SK-N-SH treated with all-trans-retinoic acid at 6 μM for 48 hours (cell line): ENCODE data around the gene AKAP1.
"Not testable (repeated sequence)": the region's sequence is repeated elsewhere in the genome, so short reads cannot be mapped to it uniquely, and the experiment has no call there.

Experiments used
- ARNTL ChIP-seq: fragments of 450-650 bp; formaldehyde crosslinking; IDR thresholded peaks from 2 replicates; pipeline ENCODE4 v1.5.0; 2020; ENCODE audit warnings: low read depth, mild to moderate bottlenecking, moderate library complexity, borderline replicate concordance
- BACH2 ChIP-seq: fragments of 250-450 bp; sonication (Bioruptor Pico); IDR thresholded peaks from 2 replicates; pipeline ENCODE4 v1.9.0; 2021; ENCODE audit warnings: mild to moderate bottlenecking, borderline replicate concordance
- CSDC2 ChIP-seq: fragments of 250-450 bp; sonication (Bioruptor Pico); IDR thresholded peaks from 2 replicates; pipeline ENCODE4 v1.5.0; 2020; ENCODE audit warnings: mild to moderate bottlenecking, moderate library complexity
- GLIS3 ChIP-seq: fragments of 250-450 bp; sonication (Bioruptor Pico); IDR thresholded peaks from 2 replicates; pipeline ENCODE4 v1.5.0; 2020; ENCODE audit warnings: mild to moderate bottlenecking, moderate library complexity
- OSR1 ChIP-seq: fragments of 250-450 bp; sonication (Bioruptor Pico); IDR thresholded peaks from 2 replicates; pipeline ENCODE4 v1.8.0; 2022; ENCODE audit warnings: moderate library complexity, mild to moderate bottlenecking, inconsistent platforms
- PPARA ChIP-seq: fragments of 250-450 bp; sonication (Bioruptor Pico); IDR thresholded peaks from 2 replicates; pipeline ENCODE4 v1.5.0; 2020; ENCODE audit warnings: mild to moderate bottlenecking, borderline replicate concordance
- RARB ChIP-seq: fragments of 250-450 bp; sonication (Bioruptor Pico); IDR thresholded peaks from 2 replicates; pipeline ENCODE4 v1.8.0; 2021; ENCODE audit warnings: mild to moderate bottlenecking, moderate library complexity
- ZFP3 ChIP-seq: fragments of 250-450 bp; sonication (Bioruptor Pico); IDR thresholded peaks from 2 replicates; pipeline ENCODE4 v1.5.0; 2020; ENCODE audit warnings: mild to moderate bottlenecking, moderate library complexity
- ZFP30 ChIP-seq: fragments of 450-650 bp; formaldehyde crosslinking; IDR thresholded peaks from 2 replicates; pipeline ENCODE4 v1.5.0; 2022; ENCODE audit warnings: mild to moderate bottlenecking, moderate library complexity
- ZNF70 ChIP-seq: fragments of 450-650 bp; formaldehyde crosslinking; IDR thresholded peaks from 2 replicates; pipeline ENCODE4 v1.5.0; 2020; ENCODE audit warnings: mild to moderate bottlenecking, moderate library complexity
- ZNF8 ChIP-seq: fragments of 450-650 bp; formaldehyde crosslinking; IDR thresholded peaks from 2 replicates; pipeline ENCODE4 v1.5.0; 2020; ENCODE audit warnings: mild to moderate bottlenecking, moderate library complexity
- TF ChIP-seq, protein P1 (sequence below): fragments of 250-450 bp; sonication (Bioruptor Pico); IDR thresholded peaks from 2 replicates; pipeline ENCODE4 v1.5.1; 2021; ENCODE audit warnings: mild to moderate bottlenecking, moderate library complexity
- TF ChIP-seq, protein P2 (sequence below): fragments of 250-450 bp; sonication (Bioruptor Pico); IDR thresholded peaks from 2 replicates; pipeline ENCODE4 v1.8.0; 2020; ENCODE audit warnings: mild to moderate bottlenecking, moderate library complexity, borderline replicate concordance

- TF ChIP-seq, protein P1, sequence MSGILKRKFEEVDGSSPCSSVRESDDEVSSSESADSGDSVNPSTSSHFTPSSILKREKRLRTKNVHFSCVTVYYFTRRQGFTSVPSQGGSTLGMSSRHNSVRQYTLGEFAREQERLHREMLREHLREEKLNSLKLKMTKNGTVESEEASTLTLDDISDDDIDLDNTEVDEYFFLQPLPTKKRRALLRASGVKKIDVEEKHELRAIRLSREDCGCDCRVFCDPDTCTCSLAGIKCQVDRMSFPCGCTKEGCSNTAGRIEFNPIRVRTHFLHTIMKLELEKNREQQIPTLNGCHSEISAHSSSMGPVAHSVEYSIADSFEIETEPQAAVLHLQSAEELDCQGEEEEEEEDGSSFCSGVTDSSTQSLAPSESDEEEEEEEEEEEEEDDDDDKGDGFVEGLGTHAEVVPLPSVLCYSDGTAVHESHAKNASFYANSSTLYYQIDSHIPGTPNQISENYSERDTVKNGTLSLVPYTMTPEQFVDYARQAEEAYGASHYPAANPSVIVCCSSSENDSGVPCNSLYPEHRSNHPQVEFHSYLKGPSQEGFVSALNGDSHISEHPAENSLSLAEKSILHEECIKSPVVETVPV (CRISPR knock-in tag): not testable (repeated sequence)
- TF ChIP-seq, protein P2, sequence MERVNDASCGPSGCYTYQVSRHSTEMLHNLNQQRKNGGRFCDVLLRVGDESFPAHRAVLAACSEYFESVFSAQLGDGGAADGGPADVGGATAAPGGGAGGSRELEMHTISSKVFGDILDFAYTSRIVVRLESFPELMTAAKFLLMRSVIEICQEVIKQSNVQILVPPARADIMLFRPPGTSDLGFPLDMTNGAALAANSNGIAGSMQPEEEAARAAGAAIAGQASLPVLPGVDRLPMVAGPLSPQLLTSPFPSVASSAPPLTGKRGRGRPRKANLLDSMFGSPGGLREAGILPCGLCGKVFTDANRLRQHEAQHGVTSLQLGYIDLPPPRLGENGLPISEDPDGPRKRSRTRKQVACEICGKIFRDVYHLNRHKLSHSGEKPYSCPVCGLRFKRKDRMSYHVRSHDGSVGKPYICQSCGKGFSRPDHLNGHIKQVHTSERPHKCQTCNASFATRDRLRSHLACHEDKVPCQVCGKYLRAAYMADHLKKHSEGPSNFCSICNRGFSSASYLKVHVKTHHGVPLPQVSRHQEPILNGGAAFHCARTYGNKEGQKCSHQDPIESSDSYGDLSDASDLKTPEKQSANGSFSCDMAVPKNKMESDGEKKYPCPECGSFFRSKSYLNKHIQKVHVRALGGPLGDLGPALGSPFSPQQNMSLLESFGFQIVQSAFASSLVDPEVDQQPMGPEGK (CRISPR knock-in tag): not testable (repeated sequence)
- TF ChIP-seq ZNF8 (CRISPR knock-in tag); OSR1 (CRISPR knock-in tag); RARB (CRISPR knock-in tag); ZFP3 (CRISPR knock-in tag); ZNF70 (CRISPR knock-in tag); ZFP30 (CRISPR knock-in tag); BACH2; CSDC2 (CRISPR knock-in tag); ARNTL (CRISPR knock-in tag); PPARA (CRISPR knock-in tag); GLIS3 (CRISPR knock-in tag): not testable (repeated sequence)
These were observed 17.6 kb downstream of the AKAP1 start for GRCh38 chr17:57102660-57103059.
